IPS-18a (cell line): ENCODE data around the gene SENP2.
"Not testable (repeated sequence)": the region's sequence is repeated elsewhere in the genome, so short reads cannot be mapped to it uniquely, and the experiment has no call there.

Experiments used
- H3K27ac ChIP-seq: one replicate; pipeline ENCODE4 v1.5.1; 2013; ENCODE audit warnings: low read length
- H3K27me3 ChIP-seq: one replicate; pipeline ENCODE4 v1.6.1; 2013; ENCODE audit warnings: mild to moderate bottlenecking, low read length; ENCODE audit not compliant: control insufficient read depth, insufficient read depth
- H3K36me3 ChIP-seq: one replicate; pipeline ENCODE4 v1.6.1; 2013; ENCODE audit warnings: low read depth, low read length; ENCODE audit not compliant: control insufficient read depth
- H3K4me1 ChIP-seq: one replicate; pipeline ENCODE4 v1.6.1; 2013; ENCODE audit warnings: low read depth, low read length; ENCODE audit not compliant: control insufficient read depth
- H3K4me3 ChIP-seq: one replicate; pipeline ENCODE4 v1.5.1; 2013; ENCODE audit warnings: low read length
- H3K9ac ChIP-seq: one replicate; pipeline ENCODE4 v1.6.1; 2013; ENCODE audit warnings: mild to moderate bottlenecking, low read length, moderate library complexity
- H3K9me3 ChIP-seq: one replicate; pipeline ENCODE4 v1.6.1; 2013; ENCODE audit warnings: low read depth, low read length; ENCODE audit not compliant: control insufficient read depth

SENP2 gene

GRCh38 chr3:185632996-185633395 is 46.9 kb downstream of the SENP2 start:
- no peak overlapping the region for H3K27ac ChIP-seq
- peaks cover 19% of the 10 kb centered on the region for H3K36me3 ChIP-seq
- no peaks in the 10 kb centered on the region for H3K4me1 ChIP-seq
- H3K4me3 ChIP-seq = no peak overlapping the region
- H3K9me3 ChIP-seq = no peaks in the 10 kb centered on the region
- no peaks in the 10 kb centered on the region for H3K27me3 ChIP-seq
- no peak overlapping the region for H3K9ac ChIP-seq

- Histone ChIP-seq H3K27ac (no peak overlapping the region), H3K9me3 (no peaks in the 10 kb centered on the region), H3K27me3 (no peaks in the 10 kb centered on the region)
These were observed 51.3 kb downstream of the SENP2 start for GRCh38 chr3:185637388-185637787.

GRCh38 chr3:185638651-185639050 is 52.6 kb downstream of the SENP2 start:
- H3K4me3 ChIP-seq, H3K4me1 ChIP-seq, H3K36me3 ChIP-seq, H3K27ac ChIP-seq, H3K9ac ChIP-seq, H3K27me3 ChIP-seq, H3K9me3 ChIP-seq: not testable (repeated sequence)

More at GRCh38 chr3:185637388-185637787, 51.3 kb downstream of the SENP2 start:
- H3K36me3 ChIP-seq = no peaks in the 10 kb centered on the region
- H3K4me3 ChIP-seq = no peak overlapping the region
- no peaks in the 10 kb centered on the region for H3K4me1 ChIP-seq
- H3K9ac ChIP-seq = no peak overlapping the region

GRCh38 chr3:185639632-185640206 is 53.6 kb downstream of the SENP2 start:
- Histone ChIP-seq H3K4me1 (no peaks in the 10 kb centered on the region), H3K27me3 (no peaks in the 10 kb centered on the region), H3K36me3 (peaks cover 4% of the 10 kb centered on the region), H3K27ac (no peak overlapping the region), H3K4me3 (no peak overlapping the region), H3K9ac (no peak overlapping the region), H3K9me3 (no peaks in the 10 kb centered on the region)

- Histone ChIP-seq H3K9ac (no peak overlapping the region), H3K27me3 (no peaks in the 10 kb centered on the region), H3K4me1 (no peaks in the 10 kb centered on the region), H3K4me3 (no peak overlapping the region), H3K36me3 (peaks cover 4% of the 10 kb centered on the region), H3K9me3 (no peaks in the 10 kb centered on the region), H3K27ac (no peak overlapping the region)
These were observed 54.2 kb downstream of the SENP2 start for GRCh38 chr3:185640308-185640707.

- H3K9me3 ChIP-seq, H3K27me3 ChIP-seq, H3K27ac ChIP-seq, H3K4me1 ChIP-seq, H3K4me3 ChIP-seq, H3K9ac ChIP-seq: not testable (repeated sequence)
- H3K36me3 ChIP-seq = peaks cover 36% of the 10 kb centered on the region
These were observed 59.1 kb downstream of the SENP2 start for GRCh38 chr3:185645191-185645590.

GRCh38 chr3:185645596-185646381 is 59.7 kb downstream of the SENP2 start:
- H3K36me3 ChIP-seq = peaks cover 36% of the 10 kb centered on the region
- no peaks in the 10 kb centered on the region for H3K9me3 ChIP-seq

GRCh38 chr3:185646382-185647133 is 60.5 kb downstream of the SENP2 start:
- H3K4me3 ChIP-seq = no peak overlapping the region
- H3K27me3 ChIP-seq = no peaks in the 10 kb centered on the region
- peaks cover 8% of the 10 kb centered on the region for H3K4me1 ChIP-seq
- no peaks in the 10 kb centered on the region for H3K9me3 ChIP-seq
- no peak overlapping the region for H3K27ac ChIP-seq
- H3K36me3 ChIP-seq = peaks cover 40% of the 10 kb centered on the region
- no peak overlapping the region for H3K9ac ChIP-seq

More at GRCh38 chr3:185645596-185646381, 59.7 kb downstream of the SENP2 start:
- Histone ChIP-seq H3K27ac (no peak overlapping the region), H3K4me1 (peaks cover 8% of the 10 kb centered on the region), H3K4me3 (no peak overlapping the region), H3K27me3 (no peaks in the 10 kb centered on the region), H3K9ac (no peak overlapping the region)

GRCh38 chr3:185647134-185647879 is 61.2 kb downstream of the SENP2 start:
- no peak overlapping the region for H3K4me3 ChIP-seq
- H3K27me3 ChIP-seq = no peaks in the 10 kb centered on the region
- H3K9ac ChIP-seq = no peak overlapping the region
- no peak overlapping the region for H3K27ac ChIP-seq
- H3K4me1 ChIP-seq = peaks cover 8% of the 10 kb centered on the region
- H3K9me3 ChIP-seq = no peaks in the 10 kb centered on the region
- peaks cover 47% of the 10 kb centered on the region for H3K36me3 ChIP-seq

- Histone ChIP-seq H3K36me3 (peaks cover 53% of the 10 kb centered on the region), H3K9me3 (no peaks in the 10 kb centered on the region), H3K4me3 (no peak overlapping the region), H3K27ac (no peak overlapping the region), H3K4me1 (peaks cover 8% of the 10 kb centered on the region), H3K9ac (no peak overlapping the region), H3K27me3 (no peaks in the 10 kb centered on the region)
These were observed 61.8 kb downstream of the SENP2 start for GRCh38 chr3:185647880-185648210.

- Histone ChIP-seq H3K4me3 (no peak overlapping the region), H3K9ac (no peak overlapping the region), H3K9me3 (no peaks in the 10 kb centered on the region), H3K36me3 (peaks cover 53% of the 10 kb centered on the region), H3K4me1 (peaks cover 8% of the 10 kb centered on the region), H3K27ac (no peak overlapping the region), H3K27me3 (no peaks in the 10 kb centered on the region)
These were observed 62.3 kb downstream of the SENP2 start for GRCh38 chr3:185648396-185648795.
